Subcutaneous adipose tissue (tissue), 4 donors: ENCODE measurements around the gene NREP. TPM values are rescaled to one million over a fixed set of nuclear protein-coding genes. Genes with fewer than 3 reads are reported as not detected.

Experiments used
- CTCF ChIP-seq: fragments of 450-650 bp; IDR thresholded peaks from one replicate; pipeline ENCODE4 v1.5.1; 2016; ENCODE audit warnings: low read depth, mild to moderate bottlenecking, control low read depth, antibody characterized with exemption, moderate library complexity
- total RNA-seq, 4 donors: library from RNA; depleted of rRNA; stranded (reverse); fragments of >200 nt; gene quantifications; one replicate each; pipeline ENCODE4 v1.1.0, GENCODE V29; 2016

Gene NREP
- total RNA-seq, 4 donors from 2014 or later, result 3.9 to 8.5 (median 7.1) TPM

- no peak for TF ChIP-seq CTCF
Observed at GRCh38 chr5:111728941-111729340, 28.1 kb downstream of the NREP start.

- no peak for TF ChIP-seq CTCF
Observed at GRCh38 chr5:111726986-111727385, 30.0 kb downstream of the NREP start.

- TF ChIP-seq CTCF, result no peak
Observed at GRCh38 chr5:111722140-111722539, 34.9 kb downstream of the NREP start.

- TF ChIP-seq CTCF, result no peak
Observed at GRCh38 chr5:111720333-111720890, 36.6 kb downstream of the NREP start.

GRCh38 chr5:111719773-111720172 lies 37.2 kb downstream of the NREP start:
- TF ChIP-seq CTCF, result no peak

- TF ChIP-seq CTCF, result no peak
Observed at GRCh38 chr5:111707630-111708164, 49.3 kb downstream of the NREP start.

- no peak for TF ChIP-seq CTCF
Observed at GRCh38 chr5:111706345-111706744, 50.6 kb downstream of the NREP start.
